Stimulated activated naive CD8-positive, alpha-beta T cell treated with anti-CD3 and anti-CD28 coated beads, Interleukin-15, amount 100 ng/mL, for 72 hours (primary cell): ENCODE measurements around the gene ZG16B.

Source experiments
- ATAC-seq: fragments of 150-1000 bp; cut with Tn5 transposase; 2 replicates; pipeline ENCODE4 v1.10.0; 2021; ENCODE audit warnings: mild to moderate bottlenecking, moderate library complexity
- DNase-seq, 2 donors: peaks; one replicate each; pipeline ENCODE4 v3.0.0; 2021 to 2022
- H3K27ac Mint-ChIP-seq, 2 donors: one replicate each; pipeline ENCODE4 v1.8.0; 2022; ENCODE audit warnings: mild to moderate bottlenecking in 2 of 2, mixed read lengths in 2 of 2, moderate library complexity in 2 of 2
- H3K27me3 Mint-ChIP-seq: one replicate; pipeline ENCODE4 v1.8.0; 2022; ENCODE audit warnings: mixed read lengths
- H3K4me1 Mint-ChIP-seq: one replicate; pipeline ENCODE4 v1.8.0; 2022; ENCODE audit warnings: mild to moderate bottlenecking, mixed read lengths
- H3K4me3 Mint-ChIP-seq, 2 donors: one replicate each; pipeline ENCODE4 v1.8.0; 2022; ENCODE audit warnings: mild to moderate bottlenecking in 2 of 2, mixed read lengths in 2 of 2, moderate library complexity in 1 of 2
- H3K9me3 Mint-ChIP-seq, 2 donors: one replicate each; pipeline ENCODE4 v1.8.0; 2022; ENCODE audit warnings: mixed read lengths in 2 of 2

Gene ZG16B, protein sequence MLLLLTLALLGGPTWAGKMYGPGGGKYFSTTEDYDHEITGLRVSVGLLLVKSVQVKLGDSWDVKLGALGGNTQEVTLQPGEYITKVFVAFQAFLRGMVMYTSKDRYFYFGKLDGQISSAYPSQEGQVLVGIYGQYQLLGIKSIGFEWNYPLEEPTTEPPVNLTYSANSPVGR

DNA sequence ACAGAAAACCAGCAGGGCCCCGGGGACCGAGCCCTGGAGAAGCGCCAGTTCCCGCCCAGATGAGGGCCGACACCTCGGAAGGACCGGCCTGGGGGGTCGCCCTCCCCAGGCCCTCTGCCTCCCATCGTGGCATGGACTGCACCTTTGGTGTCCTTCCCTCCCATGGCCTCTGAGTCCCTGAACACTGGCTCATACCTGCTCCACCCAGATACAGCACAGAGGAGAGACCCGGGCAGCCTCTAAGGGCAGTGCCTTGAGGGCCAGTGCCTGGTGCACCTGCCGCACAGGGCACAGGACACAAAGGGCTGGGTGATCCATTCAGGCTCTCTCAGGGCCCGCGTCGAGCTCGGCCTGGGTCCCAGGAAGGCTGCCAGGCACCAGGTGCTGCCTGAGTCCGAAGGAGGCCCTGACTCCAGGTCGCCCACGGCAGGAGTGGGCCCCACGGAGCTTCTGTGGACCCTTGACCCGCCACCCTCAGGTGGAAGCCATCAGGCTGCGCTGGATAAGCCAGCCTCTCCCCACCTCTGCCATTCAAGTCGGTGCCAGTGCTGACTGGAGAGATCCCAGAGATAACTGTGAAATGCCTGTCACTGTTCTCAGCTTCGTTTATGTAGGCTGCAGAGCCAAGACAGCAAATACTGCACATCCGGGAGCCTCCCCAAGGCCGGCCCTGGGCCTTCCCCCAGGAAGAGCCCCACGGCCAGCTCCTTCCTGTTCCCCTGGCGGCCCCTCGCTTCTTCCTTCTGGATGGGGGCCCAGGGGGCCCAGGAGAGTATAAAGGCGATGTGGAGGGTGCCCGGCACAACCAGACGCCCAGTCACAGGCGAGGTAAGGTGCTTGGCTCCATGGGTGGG is at the start of gene ZG16B:
TSS of gene ZG16B (plus strand) at position 803 of the 854 bp plus-strand sequence. CDS start 139 bp downstream, outside the sequence.
- peak; percentile 75 for ATAC-seq
- Mint-ChIP-seq H3K4me3 (peak within 1 kb of the TSS; percentile 69 to 76), H3K27ac (peak within 1 kb of the TSS; percentile 93 to 95), H3K4me1 (no peaks in the 10 kb centered on the region), H3K27me3 (peaks cover 11% of the 10 kb centered on the region), H3K9me3 (no peaks in the 10 kb centered on the region)
- DNase-seq: no peak

DNA sequence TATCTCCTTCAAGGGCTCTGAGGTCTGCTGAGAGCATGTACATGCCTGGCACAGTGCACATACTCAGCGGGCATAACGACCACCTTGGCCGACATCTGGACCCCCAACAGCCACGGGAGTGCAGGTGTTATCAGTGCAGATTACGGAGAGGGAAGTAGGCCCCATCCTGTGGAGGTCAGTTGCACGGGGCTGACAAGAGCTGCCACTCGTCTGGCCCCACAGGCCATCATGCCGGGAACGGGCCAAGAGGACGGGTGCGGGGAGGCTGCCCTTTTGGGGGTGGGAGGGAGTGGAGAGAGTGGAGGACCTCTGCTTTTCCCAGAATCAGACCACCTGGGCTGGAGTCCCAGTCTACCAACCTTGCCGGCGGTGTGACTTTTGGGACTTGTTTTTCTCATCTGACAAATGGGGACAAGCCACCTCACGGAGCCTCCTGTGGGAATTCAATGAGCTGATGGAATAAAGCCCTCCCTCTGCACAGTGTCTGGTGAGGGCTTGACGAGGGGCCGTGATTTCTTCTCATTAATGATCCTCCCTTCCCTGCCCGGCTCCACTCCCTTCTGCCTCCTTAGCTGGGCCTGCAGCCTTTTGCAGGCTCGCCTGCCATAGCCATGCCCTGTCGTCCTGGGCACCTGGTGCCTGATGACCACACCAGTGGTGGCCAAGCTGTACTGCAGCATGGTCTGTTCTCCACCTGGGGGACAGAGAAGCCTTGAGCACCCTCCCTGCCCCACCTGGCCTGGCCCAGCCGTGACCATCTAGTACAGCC is 47.3 kb upstream of the ZG16B start:
- no peak overlapping the region for H3K4me3 Mint-ChIP-seq
- no peak for ATAC-seq
- no peak for DNase-seq
- peaks cover 5% of the 10 kb centered on the region for H3K27me3 Mint-ChIP-seq
- H3K27ac Mint-ChIP-seq: no peak overlapping the region
- H3K9me3 Mint-ChIP-seq: no peaks in the 10 kb centered on the region
- peaks cover 51% of the 10 kb centered on the region for H3K4me1 Mint-ChIP-seq

DNA sequence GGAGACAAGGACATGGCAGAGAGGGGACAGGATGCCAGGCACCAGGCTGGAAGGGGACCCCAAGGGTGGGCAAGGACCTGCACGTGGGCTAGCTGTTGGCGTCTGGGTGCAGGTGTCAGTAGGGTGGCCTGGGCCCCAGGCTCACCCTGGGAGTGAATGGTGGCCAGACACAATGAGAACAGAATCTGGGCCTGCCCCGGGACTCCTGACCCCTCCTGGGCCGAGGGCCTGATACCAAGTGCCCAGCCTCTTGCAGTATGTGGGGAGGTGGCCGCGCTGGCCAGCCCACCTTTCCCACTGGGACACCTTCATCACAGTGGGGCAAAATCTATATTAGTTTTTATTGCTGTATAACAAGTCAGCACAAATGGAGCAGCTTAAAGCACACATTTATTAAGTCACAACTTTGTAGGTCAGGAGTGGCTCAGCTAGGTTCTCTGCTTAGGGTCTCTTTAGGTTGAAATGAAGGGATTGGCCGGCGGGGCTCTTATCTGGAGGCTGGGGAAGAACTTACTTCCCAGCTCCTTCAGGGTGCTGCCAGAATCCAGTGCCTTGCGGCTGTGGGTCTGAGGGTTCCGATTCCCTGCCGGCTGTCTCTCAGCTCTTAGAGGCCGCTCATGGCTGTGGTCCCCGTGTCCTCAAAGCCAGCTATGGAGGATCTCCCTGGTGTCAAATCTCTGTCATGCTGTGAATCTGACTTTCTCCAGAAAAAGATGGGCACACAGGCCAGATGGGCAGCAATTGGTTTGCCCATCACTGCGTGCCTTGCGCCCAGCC is 46.3 kb upstream of the ZG16B start:
- Mint-ChIP-seq H3K4me3 (peak overlapping the region; percentile 35 to 94), H3K4me1 (peaks cover 44% of the 10 kb centered on the region), H3K9me3 (no peaks in the 10 kb centered on the region), H3K27me3 (peaks cover 11% of the 10 kb centered on the region), H3K27ac (no peak overlapping the region)
- no peak for DNase-seq
- ATAC-seq: no peak

DNA sequence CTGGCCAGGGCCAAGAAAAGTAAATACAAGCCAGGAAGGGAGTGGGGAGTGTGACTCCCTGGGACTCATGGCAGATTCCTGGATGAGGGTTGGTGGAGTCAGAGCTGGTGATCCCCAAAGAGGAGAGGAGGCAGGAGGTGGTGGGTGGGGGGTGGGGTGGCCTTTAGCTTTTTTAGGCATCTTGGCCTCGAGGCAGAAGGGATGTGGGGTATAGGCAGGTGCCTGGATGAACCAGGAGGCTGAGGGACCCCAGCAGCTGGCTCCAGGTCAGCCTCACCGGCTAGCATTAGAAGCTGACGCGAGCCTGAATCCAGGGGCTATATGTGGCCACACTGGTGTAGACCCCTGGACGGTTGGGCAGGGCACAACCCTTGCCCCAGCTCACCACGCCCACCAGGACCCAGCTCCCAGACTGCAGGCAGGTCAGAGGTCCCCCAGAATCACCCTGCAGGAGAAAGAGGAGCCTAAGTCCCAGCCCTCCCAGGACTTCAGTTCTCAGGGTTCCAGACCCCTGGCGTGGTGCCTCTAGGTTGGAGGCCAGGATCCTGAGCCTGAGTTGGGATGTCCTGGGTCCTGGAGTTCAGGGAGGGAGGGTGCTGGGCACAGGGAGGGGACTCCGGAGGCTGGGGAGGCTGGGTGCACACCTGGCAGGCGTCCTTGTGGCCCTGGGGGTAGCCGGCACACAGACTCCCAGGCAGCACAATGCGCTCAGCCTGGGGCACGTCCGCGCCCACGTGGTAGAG is 45.6 kb upstream of the ZG16B start:
- Mint-ChIP-seq H3K4me3 (peak overlapping the region; percentile 90 to 94), H3K4me1 (peaks cover 36% of the 10 kb centered on the region), H3K9me3 (no peaks in the 10 kb centered on the region), H3K27ac (peak overlapping the region; percentile 93 to 94), H3K27me3 (peaks cover 11% of the 10 kb centered on the region)
- ATAC-seq: peak; percentile 66
- no peak for DNase-seq

DNA sequence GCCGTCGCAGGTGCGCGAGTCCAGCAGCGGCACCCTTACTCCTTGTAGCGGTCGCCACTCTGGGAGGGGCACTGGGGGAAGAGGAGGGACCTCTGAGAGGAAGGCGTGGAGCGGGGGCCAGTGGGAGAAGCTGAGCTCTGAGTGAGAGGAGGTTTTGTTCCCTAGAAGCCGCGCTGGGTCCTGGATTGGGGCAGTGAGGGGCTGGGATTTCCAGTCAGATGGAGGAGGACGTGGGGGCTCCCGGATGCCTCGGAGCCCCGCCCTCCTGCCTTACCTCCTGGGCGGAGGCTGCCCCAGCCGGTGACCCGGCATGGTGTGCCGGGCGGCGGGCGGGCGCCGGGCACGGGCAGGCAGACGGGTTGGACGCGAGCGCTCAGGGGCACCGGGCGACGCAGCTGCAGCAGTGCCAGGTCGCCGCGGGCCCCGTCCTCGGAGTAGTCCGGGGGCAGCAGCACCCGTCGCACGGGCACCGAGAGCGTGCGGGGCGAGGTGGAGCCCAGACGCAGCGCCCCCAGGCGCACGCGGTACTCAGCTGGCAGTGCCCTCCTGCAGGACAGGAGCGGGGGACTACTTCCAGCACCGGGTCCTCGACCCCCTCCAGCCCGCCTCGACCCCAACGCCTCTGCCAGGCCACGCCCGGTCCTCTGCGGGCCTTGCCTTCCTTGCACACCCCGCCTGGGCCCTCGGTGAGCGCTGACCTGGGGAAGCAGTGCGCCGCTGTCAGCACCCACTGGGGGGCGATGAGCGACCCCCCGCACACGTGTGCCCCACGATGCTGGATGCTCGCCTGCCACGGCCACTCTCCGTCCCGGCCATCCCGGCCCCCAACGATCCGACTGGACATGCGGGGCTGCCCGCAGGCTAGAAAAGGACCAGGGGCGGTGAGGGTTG is 44.8 kb upstream of the ZG16B start:
- Mint-ChIP-seq H3K4me1 (peaks cover 30% of the 10 kb centered on the region), H3K9me3 (no peaks in the 10 kb centered on the region), H3K4me3 (peak overlapping the region; percentile 90 to 94), H3K27me3 (peaks cover 17% of the 10 kb centered on the region), H3K27ac (peak overlapping the region; percentile 93 to 94)
- ATAC-seq (peak; percentile 75), DNase-seq (peak; percentile 54 to 58)

DNA sequence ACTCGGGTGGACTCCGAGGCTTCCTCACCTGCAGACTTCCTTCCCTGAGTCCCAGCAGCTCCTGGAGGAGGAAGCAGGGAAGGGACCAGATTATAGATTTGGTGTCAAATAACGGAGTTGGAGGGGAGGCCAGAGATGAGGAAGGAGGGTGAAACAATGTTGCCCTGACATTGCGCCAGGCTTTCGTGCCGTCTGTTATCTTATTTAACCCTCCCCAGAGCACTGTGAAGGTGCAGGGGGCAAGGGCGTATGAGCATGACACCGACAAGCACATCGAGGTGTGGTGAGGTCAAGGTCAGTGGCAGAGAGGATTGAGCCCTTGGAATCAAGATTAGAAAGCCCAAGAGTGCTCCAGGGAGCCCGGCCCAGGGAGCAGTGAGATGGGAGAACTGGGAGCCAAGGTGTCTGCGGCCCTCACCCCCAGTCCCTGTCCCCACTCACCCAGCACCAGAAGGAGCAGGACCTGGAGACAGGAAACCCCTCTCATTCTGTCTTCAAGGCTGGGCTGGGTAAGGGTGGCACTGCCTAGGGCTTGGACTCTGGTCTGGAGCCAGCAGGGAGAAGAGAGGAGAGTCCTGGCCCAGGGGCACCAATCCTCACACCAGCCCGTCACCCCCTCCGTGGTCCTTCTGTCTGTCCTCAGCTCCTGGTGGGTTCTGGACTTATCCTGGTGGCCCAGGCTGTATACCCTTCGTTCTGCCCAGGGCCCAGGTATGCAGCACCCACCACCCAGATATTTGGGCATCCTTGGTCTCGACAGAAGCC is 43.9 kb upstream of the ZG16B start:
- no peak for DNase-seq
- Mint-ChIP-seq H3K27me3 (peaks cover 26% of the 10 kb centered on the region), H3K27ac (no peak overlapping the region), H3K4me3 (peak overlapping the region; percentile 56 to 74), H3K4me1 (peaks cover 30% of the 10 kb centered on the region), H3K9me3 (no peaks in the 10 kb centered on the region)
- ATAC-seq: no peak

DNA sequence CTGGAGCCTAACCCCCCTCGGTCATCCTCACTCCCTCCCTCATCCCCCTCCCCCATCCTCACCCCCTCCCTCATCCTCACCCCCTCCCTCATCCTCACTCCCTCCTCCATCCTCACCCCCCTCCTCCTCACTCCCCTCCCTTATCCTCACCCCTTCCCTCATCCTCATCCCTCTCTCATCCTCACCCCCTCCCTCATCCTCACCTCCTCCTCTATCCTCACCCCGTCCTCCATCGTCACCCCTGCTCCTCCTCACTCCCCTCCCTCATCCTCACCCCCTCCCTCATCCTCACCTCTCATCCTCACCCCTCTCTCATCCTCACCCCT is 43.3 kb upstream of the ZG16B start:
- peaks cover 31% of the 10 kb centered on the region for H3K27me3 Mint-ChIP-seq
- no peak for ATAC-seq
- no peak overlapping the region for H3K27ac Mint-ChIP-seq
- no peaks in the 10 kb centered on the region for H3K9me3 Mint-ChIP-seq
- DNase-seq: no peak
- H3K4me1 Mint-ChIP-seq: peaks cover 30% of the 10 kb centered on the region
- no peak overlapping the region for H3K4me3 Mint-ChIP-seq

DNA sequence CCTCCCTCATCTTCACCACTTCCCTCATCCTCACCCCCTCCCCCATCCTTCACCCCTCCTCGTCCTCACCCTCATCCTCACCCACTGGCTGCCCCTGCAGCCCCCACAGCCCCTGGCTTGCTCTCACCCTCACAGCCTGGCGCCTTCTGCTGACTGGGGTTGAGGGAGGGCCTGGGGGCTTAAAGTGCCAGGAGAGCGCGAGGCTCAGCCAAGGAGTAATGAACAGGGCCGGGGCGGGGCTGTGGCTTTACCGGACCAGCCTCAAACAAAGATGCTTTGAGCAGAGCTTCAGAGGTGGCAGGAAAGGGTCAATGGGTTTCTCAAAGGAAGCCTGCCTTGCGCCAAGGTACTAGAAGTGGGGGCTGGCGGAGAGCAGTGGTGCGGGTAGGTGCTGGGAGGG is 42.7 kb upstream of the ZG16B start, which contains the start of gene PRSS33:
TSS of gene PRSS33 (minus strand) at position 155 of the 400 bp plus-strand sequence. CDS start 1,013 bp downstream, outside the sequence.
- Mint-ChIP-seq H3K4me1 (peaks cover 30% of the 10 kb centered on the region), H3K9me3 (no peaks in the 10 kb centered on the region), H3K27ac (no peak within 1 kb of the TSS), H3K4me3 (peak within 1 kb of the TSS; percentile 56 to 74), H3K27me3 (peaks cover 36% of the 10 kb centered on the region)
- DNase-seq (no peak), ATAC-seq (no peak)

DNA sequence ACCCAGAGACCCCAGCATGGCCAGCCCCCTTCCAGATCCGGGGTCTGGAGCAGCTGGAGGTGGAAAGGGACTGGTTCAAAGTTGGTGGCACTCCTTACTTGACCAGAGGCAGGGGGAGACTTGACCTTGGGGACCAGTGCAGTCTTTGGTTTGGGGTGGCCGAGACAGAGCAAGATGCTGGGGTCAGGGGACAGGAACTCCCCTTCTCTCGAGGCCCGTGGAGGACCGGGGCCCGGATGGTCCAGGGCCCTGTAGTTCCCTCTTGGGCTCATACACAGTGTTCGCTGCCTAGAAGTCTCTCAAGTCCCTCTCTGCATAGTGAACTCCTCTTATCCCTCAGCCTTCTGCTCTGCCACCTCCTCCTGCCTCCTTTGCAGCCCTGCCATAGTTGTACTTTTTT is 42.1 kb upstream of the ZG16B start:
- Mint-ChIP-seq H3K4me3 (peak overlapping the region; percentile 2 to 37), H3K27me3 (peaks cover 36% of the 10 kb centered on the region), H3K4me1 (peaks cover 30% of the 10 kb centered on the region), H3K27ac (no peak overlapping the region), H3K9me3 (no peaks in the 10 kb centered on the region)
- no peak for ATAC-seq
- no peak for DNase-seq

DNA sequence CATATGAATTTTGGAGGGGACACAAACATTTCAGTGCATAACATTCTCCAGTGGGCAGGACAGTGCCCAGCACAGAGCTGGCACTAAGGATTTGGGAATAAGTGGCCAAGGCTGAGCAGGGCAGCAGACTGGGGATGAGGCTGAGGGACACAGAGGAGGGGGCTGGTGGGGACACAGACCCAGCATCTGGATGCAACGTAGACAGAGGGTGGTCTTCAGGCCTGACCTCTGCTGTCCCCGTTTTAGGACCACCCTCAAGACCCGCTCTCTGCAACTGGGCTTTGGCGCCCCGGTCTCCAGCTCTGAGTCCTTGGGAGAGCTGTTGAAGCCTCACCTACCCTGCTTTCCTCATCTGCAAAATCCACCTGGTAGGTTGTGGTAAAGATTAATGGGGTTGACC is 39.5 kb upstream of the ZG16B start:
- Mint-ChIP-seq H3K4me3 (no peak overlapping the region), H3K27ac (no peak overlapping the region), H3K9me3 (no peaks in the 10 kb centered on the region), H3K27me3 (peaks cover 46% of the 10 kb centered on the region), H3K4me1 (peaks cover 17% of the 10 kb centered on the region)
- ATAC-seq: no peak
- DNase-seq: no peak

DNA sequence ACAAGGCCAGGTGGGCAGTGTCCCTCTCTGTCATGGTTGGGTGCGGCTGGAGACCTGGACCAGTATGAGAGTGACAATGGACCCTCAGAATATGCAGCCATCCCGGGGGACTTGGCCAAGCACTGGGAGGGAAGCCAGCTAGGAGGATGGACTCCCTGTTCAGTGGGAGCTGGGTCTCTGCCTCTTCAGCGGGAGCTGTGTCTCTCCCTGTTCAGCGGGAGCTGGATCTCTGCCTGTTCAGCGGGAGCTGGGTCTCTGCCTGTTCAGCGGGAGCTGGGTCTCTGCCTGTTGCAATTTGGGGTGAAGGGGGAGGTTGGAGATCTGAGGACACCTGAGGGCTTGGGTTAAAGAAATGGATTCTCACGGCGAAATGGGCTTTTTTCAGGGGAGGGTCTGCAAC is 38.9 kb upstream of the ZG16B start:
- H3K4me1 Mint-ChIP-seq: peaks cover 11% of the 10 kb centered on the region
- no peaks in the 10 kb centered on the region for H3K9me3 Mint-ChIP-seq
- no peak overlapping the region for H3K4me3 Mint-ChIP-seq
- DNase-seq (no peak), ATAC-seq (no peak)
- H3K27me3 Mint-ChIP-seq: peaks cover 51% of the 10 kb centered on the region
- no peak overlapping the region for H3K27ac Mint-ChIP-seq

DNA sequence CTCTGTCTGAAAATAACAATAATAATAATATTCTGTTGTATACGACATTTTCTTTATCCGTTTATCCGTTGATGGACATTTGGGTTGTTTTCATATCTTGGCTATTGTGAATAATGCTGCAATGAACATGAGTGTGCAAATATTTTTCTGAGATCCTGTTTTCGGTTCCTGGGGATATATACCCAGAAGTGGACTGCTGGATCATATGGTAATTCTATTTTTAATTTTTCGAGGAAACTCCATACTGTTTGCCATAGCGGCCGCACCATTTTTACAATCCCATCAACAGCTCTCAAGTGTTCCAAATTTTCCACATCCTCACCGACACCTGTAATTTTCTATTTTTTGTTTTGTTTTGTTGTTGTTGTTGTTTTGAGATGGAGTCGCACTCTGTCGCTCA is 37.2 kb upstream of the ZG16B start:
- ATAC-seq (no peak), DNase-seq (no peak)
- peaks cover 47% of the 10 kb centered on the region for H3K27me3 Mint-ChIP-seq
- no peak overlapping the region for H3K4me3 Mint-ChIP-seq
- H3K4me1 Mint-ChIP-seq: no peaks in the 10 kb centered on the region
- H3K27ac Mint-ChIP-seq: no peak overlapping the region
- no peaks in the 10 kb centered on the region for H3K9me3 Mint-ChIP-seq

DNA sequence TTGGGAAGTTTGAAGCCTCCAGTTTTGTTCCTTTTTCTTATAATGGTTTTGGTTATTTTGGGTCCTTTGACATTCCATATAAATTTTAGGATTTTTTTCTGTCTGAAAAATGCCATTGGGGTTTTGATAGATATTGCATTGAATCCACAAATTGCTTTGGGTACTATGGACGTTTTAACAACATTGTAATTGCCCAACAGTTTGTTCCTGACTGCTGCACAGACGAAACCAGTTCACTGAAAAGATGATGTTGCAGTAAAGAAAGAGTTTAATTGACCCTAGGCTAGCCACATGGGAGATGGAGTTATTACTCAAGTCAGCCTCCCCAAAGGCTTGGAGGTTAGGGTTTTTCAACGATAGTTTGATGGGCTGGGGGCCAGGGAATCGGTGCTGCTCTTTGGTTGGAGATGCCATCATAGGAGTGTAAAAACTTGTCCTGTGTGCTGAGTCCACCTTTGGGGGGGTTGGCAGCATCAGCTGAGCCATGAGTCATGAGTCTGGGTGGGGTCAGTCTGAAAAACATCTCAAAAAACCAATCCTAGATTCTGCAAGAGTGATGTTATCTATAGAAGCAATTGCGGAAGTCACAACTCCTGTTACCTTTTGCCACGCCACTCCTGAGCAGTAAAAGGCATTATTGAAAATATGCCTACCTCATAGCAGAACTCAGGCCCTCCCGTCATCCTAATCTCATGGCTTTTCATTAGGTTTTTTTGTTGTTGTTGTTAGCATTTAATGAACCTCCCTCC is 34.5 kb upstream of the ZG16B start:
- DNase-seq: no peak
- Mint-ChIP-seq H3K27me3 (peaks cover 34% of the 10 kb centered on the region), H3K4me3 (no peak overlapping the region), H3K27ac (no peak overlapping the region), H3K4me1 (no peaks in the 10 kb centered on the region), H3K9me3 (no peaks in the 10 kb centered on the region)
- ATAC-seq: no peak
